Measurements from ENCODE around the gene TIE1.
A peak's percentile ranks its signal among the peaks of the same experiment; 100 is the strongest.

The TIE1 gene

DNA sequence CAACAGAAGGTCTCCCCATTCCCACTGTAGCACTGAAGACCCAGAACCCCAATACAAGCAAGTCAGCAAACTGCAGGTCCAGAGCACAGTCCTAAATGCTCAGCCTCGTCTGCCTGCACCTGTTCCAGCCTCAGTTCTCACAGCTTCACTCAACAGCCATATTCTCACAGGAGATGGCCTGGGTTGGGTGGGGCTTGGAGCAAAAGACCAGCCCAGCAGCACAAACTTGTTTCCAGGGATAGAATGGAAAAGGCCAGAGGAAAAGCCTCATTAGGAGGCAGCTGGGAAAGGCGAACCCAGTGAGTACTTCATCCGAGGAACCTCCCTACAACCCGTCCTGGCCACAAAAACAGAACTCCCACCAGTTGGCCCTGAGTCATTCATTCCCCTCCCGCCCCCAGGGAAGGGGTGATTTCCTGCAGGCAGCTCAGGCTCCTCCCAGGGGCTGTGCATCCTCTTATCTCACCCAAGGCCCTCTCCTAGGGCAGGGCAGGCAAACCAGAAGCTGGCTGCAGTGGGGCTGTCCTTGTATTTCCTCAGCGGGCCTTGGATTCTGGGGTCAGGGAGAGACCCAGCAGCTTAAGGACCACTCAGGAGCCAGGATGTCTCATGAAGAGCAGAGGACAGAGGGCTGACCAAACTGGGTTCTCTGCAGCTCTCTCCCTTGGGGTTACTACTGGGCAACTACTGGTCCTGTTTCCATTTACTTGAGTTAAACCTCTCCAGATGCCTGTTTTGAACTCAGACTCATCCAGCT, 29.4 kb downstream of the TIE1 start:
- peak; percentile 80 for DNase-seq (ENCODE audit: low spot score)
- TF ChIP-seq, protein P1, sequence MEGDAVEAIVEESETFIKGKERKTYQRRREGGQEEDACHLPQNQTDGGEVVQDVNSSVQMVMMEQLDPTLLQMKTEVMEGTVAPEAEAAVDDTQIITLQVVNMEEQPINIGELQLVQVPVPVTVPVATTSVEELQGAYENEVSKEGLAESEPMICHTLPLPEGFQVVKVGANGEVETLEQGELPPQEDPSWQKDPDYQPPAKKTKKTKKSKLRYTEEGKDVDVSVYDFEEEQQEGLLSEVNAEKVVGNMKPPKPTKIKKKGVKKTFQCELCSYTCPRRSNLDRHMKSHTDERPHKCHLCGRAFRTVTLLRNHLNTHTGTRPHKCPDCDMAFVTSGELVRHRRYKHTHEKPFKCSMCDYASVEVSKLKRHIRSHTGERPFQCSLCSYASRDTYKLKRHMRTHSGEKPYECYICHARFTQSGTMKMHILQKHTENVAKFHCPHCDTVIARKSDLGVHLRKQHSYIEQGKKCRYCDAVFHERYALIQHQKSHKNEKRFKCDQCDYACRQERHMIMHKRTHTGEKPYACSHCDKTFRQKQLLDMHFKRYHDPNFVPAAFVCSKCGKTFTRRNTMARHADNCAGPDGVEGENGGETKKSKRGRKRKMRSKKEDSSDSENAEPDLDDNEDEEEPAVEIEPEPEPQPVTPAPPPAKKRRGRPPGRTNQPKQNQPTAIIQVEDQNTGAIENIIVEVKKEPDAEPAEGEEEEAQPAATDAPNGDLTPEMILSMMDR (IDR thresholded peaks at IDR 0.05; ENCODE audit: borderline replicate concordance, control extremely low read depth, extremely low read depth, insufficient read depth, missing control alignments), result no peak
- in situ Hi-C loops (cut with MboI; ENCODE audit: low sequenced_read_pairs, unreplicated experiment), result no loop called here

DNA sequence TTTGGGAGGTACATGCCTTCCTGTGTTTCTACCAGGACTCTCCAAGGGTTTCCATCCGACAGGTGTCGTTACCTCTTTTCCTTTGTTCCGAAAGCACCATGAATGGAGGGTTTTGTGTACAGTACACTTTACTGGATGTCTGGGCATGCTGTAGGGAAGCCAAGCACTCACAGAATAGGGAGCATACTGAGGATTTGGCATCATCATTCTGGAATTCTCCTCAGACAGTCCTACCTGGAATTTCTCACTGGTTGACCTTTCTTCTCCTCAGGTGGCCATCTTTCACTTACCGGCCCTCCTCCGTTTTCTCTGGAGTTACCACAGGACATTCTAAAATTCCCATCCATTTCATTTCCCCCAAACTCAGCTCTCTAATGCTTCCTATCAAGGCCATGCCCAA, 30.9 kb downstream of the TIE1 start:
- DNase-seq (ENCODE audit: low spot score), result no peak
- TF ChIP-seq, protein P1 (IDR thresholded peaks at IDR 0.05; ENCODE audit: borderline replicate concordance, control extremely low read depth, extremely low read depth, insufficient read depth, missing control alignments), result no peak
- in situ Hi-C loops (cut with MboI; ENCODE audit: low sequenced_read_pairs, unreplicated experiment), result no loop called here

DNA sequence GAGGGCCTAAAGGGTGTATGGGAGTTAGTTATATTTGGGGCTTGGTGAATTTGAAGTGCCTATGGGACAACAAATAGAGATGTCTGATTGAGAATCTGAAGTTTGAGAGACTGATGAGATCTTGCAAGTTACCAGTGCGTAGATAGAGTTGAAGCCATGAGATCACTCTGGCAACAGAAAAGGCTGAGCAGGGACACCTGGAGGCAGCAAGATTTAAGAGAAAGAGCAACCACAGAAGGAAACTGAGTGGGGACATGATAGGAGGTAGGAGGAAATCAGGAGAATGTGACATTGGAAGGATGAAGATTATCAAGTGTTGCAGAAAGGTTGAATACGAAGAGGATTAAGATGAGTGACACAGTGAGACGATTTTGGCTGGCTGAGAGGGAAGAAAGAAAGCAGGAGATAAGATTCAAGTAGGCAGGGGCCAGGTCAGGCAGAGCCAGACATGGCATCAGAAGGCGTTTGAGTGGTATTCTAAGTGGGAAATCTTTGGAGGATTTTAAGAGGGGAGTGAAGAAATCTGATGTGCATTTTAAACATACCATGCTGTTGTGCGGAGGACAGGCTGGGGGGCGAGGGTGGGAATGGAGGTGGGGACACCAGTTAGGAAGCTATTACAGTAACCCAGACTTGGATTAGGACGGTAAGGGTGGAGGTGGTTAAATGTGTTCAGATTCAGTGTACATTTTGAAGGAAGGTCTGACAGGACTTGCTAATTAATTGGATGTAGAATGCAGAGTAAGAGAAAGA, 33.8 kb downstream of the TIE1 start:
- in situ Hi-C loops (cut with MboI; ENCODE audit: low sequenced_read_pairs, unreplicated experiment), result no loop called here
- no peak for DNase-seq (ENCODE audit: low spot score)
- TF ChIP-seq, protein P1 (IDR thresholded peaks at IDR 0.05; ENCODE audit: borderline replicate concordance, control extremely low read depth, extremely low read depth, insufficient read depth, missing control alignments), result no peak

DNA sequence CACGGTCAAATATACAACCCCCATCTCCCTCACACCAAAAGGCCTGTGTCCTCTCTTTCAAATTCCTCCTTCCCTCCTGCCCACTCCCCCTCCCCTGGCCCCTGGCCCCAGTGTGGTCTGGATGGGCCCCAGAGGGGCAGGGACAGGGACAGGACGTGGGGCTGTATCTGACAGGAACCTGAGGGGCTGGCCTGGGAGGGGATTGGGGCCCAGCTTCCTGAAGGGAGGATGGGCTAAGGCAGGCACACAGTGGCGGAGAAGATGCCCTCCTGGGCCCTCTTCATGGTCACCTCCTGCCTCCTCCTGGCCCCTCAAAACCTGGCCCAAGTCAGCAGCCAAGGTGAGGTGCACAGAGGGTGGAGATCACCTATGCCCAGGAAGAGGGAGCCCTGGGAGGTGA, 36.8 kb downstream of the TIE1 start, which contains the start of gene MPL:
MPL (plus strand) TSS at position 231 of the 400 bp plus-strand sequence; CDS start at position 262, 31 bp downstream.
- TF ChIP-seq, protein P1 (IDR thresholded peaks at IDR 0.05; ENCODE audit: borderline replicate concordance, control extremely low read depth, extremely low read depth, insufficient read depth, missing control alignments), result no peak
- DNase-seq (ENCODE audit: low spot score), result no peak
- in situ Hi-C loops (cut with MboI; ENCODE audit: low sequenced_read_pairs, unreplicated experiment), result no loop called here

DNA sequence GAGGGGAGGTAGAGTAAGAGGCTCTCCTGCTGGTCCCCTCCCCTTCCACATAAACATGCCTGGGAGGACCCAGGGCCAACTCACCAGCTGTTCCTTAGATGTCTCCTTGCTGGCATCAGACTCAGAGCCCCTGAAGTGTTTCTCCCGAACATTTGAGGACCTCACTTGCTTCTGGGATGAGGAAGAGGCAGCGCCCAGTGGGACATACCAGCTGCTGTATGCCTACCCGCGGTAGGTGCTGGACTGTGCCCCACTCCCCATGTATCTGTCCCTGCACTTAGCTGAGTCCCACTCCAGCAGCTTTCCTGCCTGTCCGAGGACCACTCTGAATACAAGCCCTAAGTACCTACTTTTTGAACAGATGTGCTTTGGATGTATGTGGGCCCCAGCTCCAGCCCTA, 37.2 kb downstream of the TIE1 start:
- in situ Hi-C loops (cut with MboI; ENCODE audit: low sequenced_read_pairs, unreplicated experiment), result no loop called here
- no peak for DNase-seq (ENCODE audit: low spot score)
- TF ChIP-seq, protein P1 (IDR thresholded peaks at IDR 0.05; ENCODE audit: borderline replicate concordance, control extremely low read depth, extremely low read depth, insufficient read depth, missing control alignments), result no peak

DNA sequence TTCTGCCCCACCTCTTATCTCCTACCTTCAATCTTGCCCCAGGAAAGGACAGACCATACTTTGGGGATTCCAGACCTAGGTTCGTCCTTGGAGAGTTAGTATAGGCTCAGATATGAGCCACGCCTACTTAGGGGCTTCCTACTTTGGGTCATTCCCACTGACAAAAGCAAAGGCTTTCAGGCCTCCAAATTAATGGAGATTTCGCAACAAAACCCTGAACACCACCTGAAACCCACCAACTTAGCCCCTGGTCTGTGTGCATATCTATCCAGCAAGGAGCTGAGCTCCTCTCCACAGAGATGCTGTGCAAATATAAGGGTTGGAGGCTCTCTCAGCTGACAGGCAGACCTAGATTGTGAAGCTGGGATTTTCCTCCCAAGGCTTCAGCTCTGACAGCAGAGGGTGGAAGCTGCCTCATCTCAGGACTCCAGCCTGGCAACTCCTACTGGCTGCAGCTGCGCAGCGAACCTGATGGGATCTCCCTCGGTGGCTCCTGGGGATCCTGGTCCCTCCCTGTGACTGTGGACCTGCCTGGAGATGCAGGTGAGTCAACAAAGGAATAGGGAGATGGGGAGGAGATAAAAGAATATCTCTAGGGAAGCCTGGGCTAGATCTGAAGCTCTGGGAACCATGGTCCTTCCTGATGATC, 38.9 kb downstream of the TIE1 start:
- TF ChIP-seq, protein P1 (IDR thresholded peaks at IDR 0.05; ENCODE audit: borderline replicate concordance, control extremely low read depth, extremely low read depth, insufficient read depth, missing control alignments), result no peak
- in situ Hi-C loops (cut with MboI; ENCODE audit: low sequenced_read_pairs, unreplicated experiment), result no loop called here
- no peak for DNase-seq (ENCODE audit: low spot score)

Measured in GM13976 (cell line).